Endodermal cell (in vitro differentiated cells): Measurements from ENCODE around the gene BTNL2. TPM values are rescaled to one million over a fixed set of nuclear protein-coding genes. Genes with fewer than 3 reads are reported as not detected.
A peak's percentile ranks its signal among the peaks of the same experiment; 100 is the strongest.

Source experiments
- DNase-seq: peaks from one replicate; pipeline ENCODE4 v3.0.0-alpha.2; 2017
- H3K27ac ChIP-seq: 2 replicates; pipeline ENCODE4 v1.5.1; 2013; ENCODE audit warnings: mild to moderate bottlenecking, low read depth, low read length, moderate library complexity
- H3K27me3 ChIP-seq: 2 replicates; pipeline ENCODE4 v1.6.1; 2013; ENCODE audit warnings: mild to moderate bottlenecking, low read length, moderate library complexity; ENCODE audit not compliant: insufficient read depth, control insufficient read depth, poor library complexity, severe bottlenecking
- H3K36me3 ChIP-seq: 2 replicates; pipeline ENCODE4 v1.7.0; 2013; ENCODE audit warnings: mild to moderate bottlenecking, low read length, moderate library complexity; ENCODE audit not compliant: control insufficient read depth, insufficient read depth
- H3K4me1 ChIP-seq: one replicate; pipeline ENCODE4 v1.7.0; 2013; ENCODE audit warnings: low read length; ENCODE audit not compliant: control insufficient read depth, insufficient read depth
- H3K4me3 ChIP-seq: 2 replicates; pipeline ENCODE4 v1.5.1; 2013; ENCODE audit warnings: mild to moderate bottlenecking, low read length, moderate library complexity
- H3K9ac ChIP-seq: 2 replicates; pipeline ENCODE4 v1.6.1; 2013; ENCODE audit warnings: mild to moderate bottlenecking, low read length, moderate library complexity; ENCODE audit not compliant: poor library complexity, severe bottlenecking; ENCODE audit errors: extremely low read depth
- H3K9me3 ChIP-seq: 2 replicates; pipeline ENCODE4 v1.6.1; 2013; ENCODE audit warnings: mild to moderate bottlenecking, low read length, moderate library complexity; ENCODE audit not compliant: control insufficient read depth
- H3K27ac Mint-ChIP-seq: 2 replicates; pipeline ENCODE4 v1.8.0; 2020; ENCODE audit warnings: mixed read lengths
- H3K27me3 Mint-ChIP-seq: 2 replicates; pipeline ENCODE4 v1.8.0; 2021; ENCODE audit warnings: mild to moderate bottlenecking, mixed read lengths; ENCODE audit not compliant: insufficient read depth
- H3K36me3 Mint-ChIP-seq: 2 replicates; pipeline ENCODE4 v1.8.0; 2020; ENCODE audit warnings: low read depth, mixed read lengths
- H3K4me1 Mint-ChIP-seq: 2 replicates; pipeline ENCODE4 v1.8.0; 2020; ENCODE audit warnings: mixed read lengths
- H3K4me3 Mint-ChIP-seq: 2 replicates; pipeline ENCODE4 v1.8.0; 2020; ENCODE audit warnings: mild to moderate bottlenecking, moderate library complexity, mixed read lengths
- H3K9me3 Mint-ChIP-seq: 2 replicates; pipeline ENCODE4 v1.8.0; 2020; ENCODE audit warnings: mild to moderate bottlenecking, mixed read lengths
- WGBS, 2 experiments: methylation state at CpG; one replicate each; pipeline versions ENCODE4 v1.1.5 to v1.1.7; 2013; ENCODE audit warnings: missing lambda C conversion rate in 2 of 2, mixed read lengths in 1 of 2; ENCODE audit not compliant: insufficient coverage in 1 of 2, insufficient read length in 1 of 2; 5-methylcytosine and 5-hydroxymethylcytosine counted together
- total RNA-seq, 2 donors: library from RNA; stranded (reverse); fragmentation: NEBNext Ultra II Directional in 1 of 2; extraction: Animal tissue kit (Norgen Biotek cat#: 25700) in 1 of 2; gene quantifications; 2 replicates in 1 of 2; 3 replicates in 1 of 2; pipeline ENCODE4 v1.2.1, GENCODE V29; 2021
- TF ChIP-seq, protein P1 (sequence below): fragments of 200-600 bp; sonication (generic); conservative IDR thresholded peaks from 2 replicates; pipeline ENCODE4 v1.5.0; 2021; ENCODE audit warnings: antibody characterized with exemption, mild to moderate bottlenecking

BTNL2 gene
- total RNA-seq, 2 donors from 2014 or later = not detected

DNA sequence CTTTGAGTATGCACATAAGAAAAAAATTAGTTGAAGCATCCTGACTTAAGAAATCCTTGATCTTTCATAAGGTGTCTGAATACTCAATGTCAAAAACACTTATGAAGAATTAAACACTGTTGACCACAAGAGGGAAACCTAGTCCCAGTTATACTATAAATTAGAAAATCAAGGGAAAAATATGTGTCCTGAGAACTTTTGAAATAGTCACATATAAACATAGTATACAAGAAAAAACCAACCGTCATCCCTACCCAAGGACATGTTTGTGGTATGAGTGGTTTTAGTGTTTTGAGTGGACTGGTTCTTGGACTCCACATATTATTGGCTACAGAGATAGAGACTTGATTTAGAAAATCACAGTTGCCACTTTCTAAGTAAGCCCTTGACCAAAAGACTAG, 25.1 kb upstream of the BTNL2 start:
- DNase-seq = no peak
- Mint-ChIP-seq H3K9me3 (no peaks in the 10 kb centered on the region), H3K27me3 (peaks cover 13% of the 10 kb centered on the region), H3K4me1 (no peaks in the 10 kb centered on the region), H3K4me3 (no peak overlapping the region), H3K36me3 (no peaks in the 10 kb centered on the region), H3K27ac (no peak overlapping the region)
- no peaks in the 10 kb centered on the region for H3K4me1 ChIP-seq
- no CpG with 5 or more reads among the region's 1 CpG for WGBS, 2 experiments
- no peaks in the 10 kb centered on the region for H3K9me3 ChIP-seq
- H3K36me3 ChIP-seq = no peaks in the 10 kb centered on the region
- H3K9ac ChIP-seq = no peak overlapping the region
- no peaks in the 10 kb centered on the region for H3K27me3 ChIP-seq
- TF ChIP-seq, protein P1, sequence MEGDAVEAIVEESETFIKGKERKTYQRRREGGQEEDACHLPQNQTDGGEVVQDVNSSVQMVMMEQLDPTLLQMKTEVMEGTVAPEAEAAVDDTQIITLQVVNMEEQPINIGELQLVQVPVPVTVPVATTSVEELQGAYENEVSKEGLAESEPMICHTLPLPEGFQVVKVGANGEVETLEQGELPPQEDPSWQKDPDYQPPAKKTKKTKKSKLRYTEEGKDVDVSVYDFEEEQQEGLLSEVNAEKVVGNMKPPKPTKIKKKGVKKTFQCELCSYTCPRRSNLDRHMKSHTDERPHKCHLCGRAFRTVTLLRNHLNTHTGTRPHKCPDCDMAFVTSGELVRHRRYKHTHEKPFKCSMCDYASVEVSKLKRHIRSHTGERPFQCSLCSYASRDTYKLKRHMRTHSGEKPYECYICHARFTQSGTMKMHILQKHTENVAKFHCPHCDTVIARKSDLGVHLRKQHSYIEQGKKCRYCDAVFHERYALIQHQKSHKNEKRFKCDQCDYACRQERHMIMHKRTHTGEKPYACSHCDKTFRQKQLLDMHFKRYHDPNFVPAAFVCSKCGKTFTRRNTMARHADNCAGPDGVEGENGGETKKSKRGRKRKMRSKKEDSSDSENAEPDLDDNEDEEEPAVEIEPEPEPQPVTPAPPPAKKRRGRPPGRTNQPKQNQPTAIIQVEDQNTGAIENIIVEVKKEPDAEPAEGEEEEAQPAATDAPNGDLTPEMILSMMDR = peak; percentile 81
- H3K4me3 ChIP-seq = no peak overlapping the region
- H3K27ac ChIP-seq = no peak overlapping the region

DNA sequence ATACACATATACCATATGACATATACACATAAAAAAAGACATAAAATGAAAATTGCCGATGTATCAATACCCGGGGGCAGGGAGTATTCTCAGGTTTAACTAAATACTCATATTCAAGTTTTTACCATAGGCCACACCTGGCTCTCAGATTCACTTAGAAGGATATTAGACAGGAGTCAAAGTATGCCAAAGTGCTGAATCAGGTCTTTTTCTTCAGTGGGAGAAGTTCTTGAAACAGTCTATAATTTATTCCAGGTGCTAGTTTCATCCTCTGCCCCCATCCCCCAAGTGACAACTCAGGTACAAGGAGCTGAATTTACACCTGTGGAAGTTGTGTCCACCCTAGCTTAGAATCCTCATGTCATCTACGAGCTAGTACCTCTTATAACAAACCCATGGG, 24.2 kb upstream of the BTNL2 start:
- DNase-seq = no peak
- no peaks in the 10 kb centered on the region for H3K36me3 ChIP-seq
- H3K4me3 Mint-ChIP-seq = no peak overlapping the region
- H3K27ac Mint-ChIP-seq = no peak overlapping the region
- 38 to 86% methylated on average over 1 to 3 of the region's 3 CpGs for WGBS, 2 experiments
- peaks cover 13% of the 10 kb centered on the region for H3K27me3 Mint-ChIP-seq
- H3K36me3 Mint-ChIP-seq = no peaks in the 10 kb centered on the region
- H3K4me1 ChIP-seq = no peaks in the 10 kb centered on the region
- H3K27me3 ChIP-seq = no peaks in the 10 kb centered on the region
- peaks cover 3% of the 10 kb centered on the region for H3K9me3 Mint-ChIP-seq
- TF ChIP-seq, protein P1 = no peak
- no peak overlapping the region for H3K27ac ChIP-seq
- H3K4me1 Mint-ChIP-seq = no peaks in the 10 kb centered on the region
- no peak overlapping the region for H3K9ac ChIP-seq
- no peak overlapping the region for H3K4me3 ChIP-seq
- peaks cover 4% of the 10 kb centered on the region for H3K9me3 ChIP-seq

DNA sequence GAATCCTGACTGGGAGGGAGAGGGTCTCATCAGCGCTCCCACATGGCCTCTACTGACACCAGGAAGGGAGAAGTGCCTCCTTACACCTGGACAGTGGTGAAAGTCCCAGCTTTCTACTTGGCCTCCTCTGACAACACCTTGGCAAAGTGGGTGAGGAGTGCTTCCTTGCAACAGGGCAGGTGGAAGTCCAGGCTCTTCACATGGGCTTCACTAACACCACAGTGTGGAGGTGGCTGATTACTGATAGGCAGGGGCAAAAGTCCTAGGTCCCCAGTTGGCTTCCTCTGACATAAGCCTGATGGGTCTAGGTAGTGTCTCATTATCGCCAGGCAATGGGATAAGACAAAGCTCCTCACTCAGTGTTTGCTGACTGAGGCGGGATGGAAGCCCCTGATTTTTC, 23.2 kb upstream of the BTNL2 start:
- TF ChIP-seq, protein P1 = no peak
- peaks cover 13% of the 10 kb centered on the region for H3K27me3 Mint-ChIP-seq
- H3K36me3 ChIP-seq = no peaks in the 10 kb centered on the region
- H3K9ac ChIP-seq = no peak overlapping the region
- H3K9me3 Mint-ChIP-seq = peaks cover 3% of the 10 kb centered on the region
- no peaks in the 10 kb centered on the region for H3K36me3 Mint-ChIP-seq
- DNase-seq = no peak
- H3K4me1 Mint-ChIP-seq = no peaks in the 10 kb centered on the region
- H3K27ac ChIP-seq = no peak overlapping the region
- WGBS, 2 experiments = 67 to 77% methylated on average over 1 to 3 of the region's 3 CpGs
- peaks cover 4% of the 10 kb centered on the region for H3K9me3 ChIP-seq
- H3K4me3 Mint-ChIP-seq = no peak overlapping the region
- no peak overlapping the region for H3K27ac Mint-ChIP-seq
- no peaks in the 10 kb centered on the region for H3K4me1 ChIP-seq
- no peaks in the 10 kb centered on the region for H3K27me3 ChIP-seq
- H3K4me3 ChIP-seq = no peak overlapping the region
